ENCODE results near the gene PRSS8. TPM values are rescaled to one million over a fixed set of nuclear protein-coding genes. Genes with fewer than 3 reads are reported as not detected.
"Not testable (repeated sequence)": the region's sequence is repeated elsewhere in the genome, so short reads cannot be mapped to it uniquely, and the experiment has no call there.

PRSS8 gene
- total RNA-seq, 1 donor from 2014 or later: not detected

DNA sequence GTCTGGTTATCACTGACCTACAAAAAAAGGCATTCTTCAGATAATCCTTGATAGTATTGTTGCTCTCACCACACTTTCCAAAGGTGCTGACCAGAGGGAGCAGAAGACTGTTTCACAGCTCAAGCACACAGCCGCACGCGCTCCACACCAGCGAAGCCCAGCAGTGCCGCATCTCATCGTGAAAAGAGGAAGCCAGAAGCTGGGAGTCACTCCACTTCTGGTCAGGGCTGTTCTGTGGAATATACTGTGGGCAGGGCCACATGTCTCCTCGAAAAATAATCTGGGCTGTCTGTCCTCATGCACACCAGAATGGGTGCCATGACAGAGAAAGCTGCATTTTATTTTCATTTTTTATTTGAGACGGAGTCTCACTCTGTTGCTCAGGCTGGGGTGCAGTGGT, 21.6 kb upstream of the PRSS8 start:
- no peaks in the 10 kb centered on the region for H3K36me3 Mint-ChIP-seq (ENCODE audit: low read depth)
- H3K9me3 Mint-ChIP-seq: no peaks in the 10 kb centered on the region
- H3K27ac Mint-ChIP-seq: no peak overlapping the region
- no peak for DNase-seq (ENCODE audit: low spot score)
- intact Hi-C loops (cut with micrococcal nuclease): no loop called here
- peaks cover 5% of the 10 kb centered on the region for H3K4me1 Mint-ChIP-seq (ENCODE audit: low read depth)
- no peak overlapping the region for H3K4me3 Mint-ChIP-seq (ENCODE audit: low read depth)
- peaks cover 11% of the 10 kb centered on the region for H3K27me3 Mint-ChIP-seq (ENCODE audit: low read depth)

DNA sequence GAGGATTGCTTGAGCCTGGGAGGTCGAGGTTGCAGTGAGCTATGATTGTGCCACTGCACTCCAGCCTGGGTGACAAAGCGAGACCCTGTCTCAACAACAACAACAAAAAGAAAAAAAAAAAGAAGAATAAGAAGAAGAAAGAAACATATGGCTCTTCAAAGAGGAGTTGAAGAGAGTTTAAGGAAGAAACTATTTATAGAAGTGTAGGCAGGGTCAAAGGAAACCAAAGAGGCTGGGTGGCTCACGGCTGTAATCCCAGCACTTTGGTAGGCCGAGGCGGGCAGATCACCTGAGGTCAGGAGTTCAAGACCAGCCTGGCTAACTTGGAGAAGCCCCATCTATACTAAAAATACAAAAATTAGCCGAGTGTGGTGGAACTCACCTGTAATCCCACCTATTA, 15.4 kb upstream of the PRSS8 start:
- H3K27ac Mint-ChIP-seq; H3K36me3 Mint-ChIP-seq (ENCODE audit: low read depth); H3K9me3 Mint-ChIP-seq; DNase-seq (ENCODE audit: low spot score); intact Hi-C loops (cut with micrococcal nuclease); H3K4me1 Mint-ChIP-seq (ENCODE audit: low read depth); H3K4me3 Mint-ChIP-seq (ENCODE audit: low read depth): not testable (repeated sequence)
- peaks cover 15% of the 10 kb centered on the region for H3K27me3 Mint-ChIP-seq (ENCODE audit: low read depth)

DNA sequence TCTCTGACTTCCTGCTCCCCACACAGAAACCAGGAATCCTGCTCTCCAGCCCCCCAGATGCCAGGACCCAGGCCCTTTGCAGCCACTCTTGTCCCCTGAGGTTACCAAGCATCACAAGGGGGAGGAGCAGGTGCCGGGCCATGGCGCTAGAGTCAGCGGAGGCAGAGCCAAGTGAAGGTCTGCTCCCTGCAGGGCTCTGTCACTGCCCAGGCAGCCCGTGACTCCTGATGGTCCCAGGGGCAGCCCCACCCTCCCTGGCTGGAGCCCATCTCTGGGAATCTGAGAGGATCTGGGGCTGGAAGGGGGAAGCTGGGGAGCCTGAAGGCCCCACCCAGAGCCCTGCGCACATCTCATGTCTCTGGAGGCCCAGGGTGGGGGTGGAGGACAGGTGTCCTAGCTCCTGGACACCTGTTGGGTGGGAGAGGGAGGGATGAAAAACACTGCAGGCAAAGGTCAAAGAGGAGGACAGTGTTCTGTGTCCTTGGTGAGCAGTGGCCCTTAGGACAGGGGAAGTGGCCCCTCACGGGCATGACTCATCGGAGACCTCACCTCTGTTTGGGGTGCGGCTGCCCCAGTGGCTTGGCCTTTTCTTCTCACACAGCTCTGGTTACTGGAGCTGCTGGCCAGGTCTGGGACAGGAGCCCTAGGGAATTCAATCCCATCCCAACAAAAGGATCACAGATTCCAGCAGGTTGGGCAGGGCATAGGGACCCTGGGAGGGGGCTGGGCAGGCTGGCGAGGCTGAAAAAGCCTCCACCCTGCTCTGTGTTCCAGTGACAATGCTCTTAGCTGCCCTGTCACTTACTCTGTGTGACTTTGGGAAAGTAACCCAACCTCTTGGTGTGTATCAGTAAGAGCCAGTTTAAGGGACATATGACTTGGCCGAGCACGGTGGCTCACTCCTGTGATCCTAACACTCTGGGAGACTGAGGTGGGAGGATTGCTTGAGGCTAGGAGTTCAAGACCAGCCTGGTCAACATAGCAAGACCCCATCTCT, 14.7 kb upstream of the PRSS8 start, which contains the start of gene PRSS36:
PRSS36 (minus strand) TSS at position 173 of the 997 bp plus-strand sequence; CDS start at position 142, 31 bp downstream.
- intact Hi-C loops (cut with micrococcal nuclease): no loop called here
- Mint-ChIP-seq H3K36me3 (ENCODE audit: low read depth) (no peaks in the 10 kb centered on the region), H3K9me3 (no peaks in the 10 kb centered on the region), H3K27ac (no peak within 1 kb of the TSS), H3K4me1 (ENCODE audit: low read depth) (no peaks in the 10 kb centered on the region), H3K4me3 (ENCODE audit: low read depth) (no peak within 1 kb of the TSS), H3K27me3 (ENCODE audit: low read depth) (peaks cover 15% of the 10 kb centered on the region)
- no peak for DNase-seq (ENCODE audit: low spot score)

DNA sequence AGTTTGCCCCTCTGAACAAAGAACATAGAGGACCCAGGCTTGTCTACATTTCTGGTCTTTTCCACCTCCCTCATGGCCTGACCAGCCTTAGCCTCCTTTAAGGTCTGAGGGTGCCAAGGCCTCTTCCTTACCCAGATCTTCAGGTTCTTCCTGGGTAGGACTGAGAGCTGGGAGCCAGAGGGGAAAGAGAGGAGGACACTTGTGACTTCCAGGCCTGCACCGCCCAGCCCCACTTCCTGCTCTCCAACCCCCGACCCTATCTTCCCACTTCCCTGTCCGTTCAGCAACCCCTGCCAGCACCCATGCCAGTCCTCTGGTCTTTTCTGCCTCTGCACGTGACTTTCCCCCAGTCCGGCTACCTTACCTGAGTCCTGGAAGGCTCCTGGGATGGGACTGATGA, 13.8 kb upstream of the PRSS8 start:
- Mint-ChIP-seq H3K27me3 (ENCODE audit: low read depth) (peaks cover 15% of the 10 kb centered on the region), H3K4me1 (ENCODE audit: low read depth) (no peaks in the 10 kb centered on the region), H3K4me3 (ENCODE audit: low read depth) (no peak overlapping the region), H3K36me3 (ENCODE audit: low read depth) (no peaks in the 10 kb centered on the region), H3K27ac (no peak overlapping the region), H3K9me3 (no peaks in the 10 kb centered on the region)
- DNase-seq (ENCODE audit: low spot score): no peak
- intact Hi-C loops (cut with micrococcal nuclease): no loop called here

DNA sequence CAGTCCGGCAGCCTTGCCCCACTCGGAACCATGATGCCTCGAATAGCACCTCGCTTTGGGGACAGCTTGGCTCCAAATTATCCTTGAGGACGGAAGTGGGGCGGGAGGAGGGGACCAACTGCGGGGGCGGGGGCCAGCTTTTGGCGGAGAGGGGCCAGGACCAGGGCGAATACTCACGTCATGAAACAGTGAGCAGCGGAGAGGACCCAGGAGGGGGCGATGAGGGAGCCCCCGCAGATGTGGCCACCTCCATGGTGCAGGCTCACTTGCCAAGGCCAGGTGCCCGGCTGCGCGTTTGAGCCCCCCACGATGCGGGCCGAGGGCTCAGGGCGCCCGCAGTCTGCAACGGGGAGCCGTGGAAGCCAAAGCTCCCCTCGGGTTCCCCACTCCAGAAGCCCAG, 13.4 kb upstream of the PRSS8 start:
- Mint-ChIP-seq H3K4me1 (ENCODE audit: low read depth) (no peaks in the 10 kb centered on the region), H3K36me3 (ENCODE audit: low read depth) (no peaks in the 10 kb centered on the region), H3K27ac (no peak overlapping the region), H3K4me3 (ENCODE audit: low read depth) (no peak overlapping the region), H3K9me3 (no peaks in the 10 kb centered on the region), H3K27me3 (ENCODE audit: low read depth) (peaks cover 15% of the 10 kb centered on the region)
- intact Hi-C loops (cut with micrococcal nuclease): no loop called here
- no peak for DNase-seq (ENCODE audit: low spot score)

DNA sequence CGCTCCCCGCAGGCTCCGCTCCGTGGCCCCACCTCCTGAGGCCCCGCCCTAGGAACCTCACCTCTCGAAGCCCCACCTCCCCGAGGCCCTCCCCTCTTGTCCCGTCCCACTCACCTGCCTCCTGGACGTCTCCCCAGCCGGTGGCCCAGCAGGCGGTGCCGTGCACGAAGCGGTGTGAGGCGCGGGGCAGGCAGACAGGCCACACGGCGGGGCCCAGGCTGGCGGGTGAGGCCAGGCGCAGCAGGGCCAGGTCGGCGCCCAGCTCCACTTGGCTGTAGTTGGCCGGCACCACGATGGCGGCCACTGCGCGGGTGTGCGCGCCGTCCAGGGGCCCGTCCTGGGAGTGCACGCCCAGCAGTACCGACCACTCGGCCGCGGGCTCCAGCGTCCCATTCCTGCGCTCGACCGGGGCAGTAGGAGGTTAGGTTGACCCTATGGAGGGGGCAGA, 12.8 kb upstream of the PRSS8 start:
- Mint-ChIP-seq H3K9me3 (no peaks in the 10 kb centered on the region), H3K4me1 (ENCODE audit: low read depth) (no peaks in the 10 kb centered on the region), H3K27ac (no peak overlapping the region), H3K27me3 (ENCODE audit: low read depth) (peaks cover 15% of the 10 kb centered on the region), H3K36me3 (ENCODE audit: low read depth) (no peaks in the 10 kb centered on the region), H3K4me3 (ENCODE audit: low read depth) (no peak overlapping the region)
- no peak for DNase-seq (ENCODE audit: low spot score)
- intact Hi-C loops (cut with micrococcal nuclease): no loop called here

DNA sequence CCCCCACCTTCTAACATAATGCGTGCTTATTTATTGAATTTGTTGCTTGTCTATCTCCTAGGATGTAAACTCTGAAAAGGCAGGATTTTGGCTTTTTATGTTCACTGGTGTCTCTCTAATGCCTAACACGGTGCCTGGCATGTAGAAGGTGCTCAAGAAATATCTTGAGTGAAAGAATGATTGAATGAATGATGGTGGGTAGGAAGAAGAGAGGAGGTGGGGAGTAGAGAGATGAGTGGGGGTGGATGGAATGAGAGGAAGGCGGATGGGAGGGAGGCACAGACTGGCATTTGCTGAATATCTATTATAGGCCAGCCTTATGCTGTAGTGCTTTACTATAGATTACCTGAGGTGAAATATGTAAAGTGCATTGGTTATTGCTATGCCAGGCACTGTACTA, 12.0 kb upstream of the PRSS8 start:
- H3K36me3 Mint-ChIP-seq (ENCODE audit: low read depth): no peaks in the 10 kb centered on the region
- H3K4me1 Mint-ChIP-seq (ENCODE audit: low read depth): no peaks in the 10 kb centered on the region
- peaks cover 15% of the 10 kb centered on the region for H3K27me3 Mint-ChIP-seq (ENCODE audit: low read depth)
- H3K27ac Mint-ChIP-seq: no peak overlapping the region
- H3K9me3 Mint-ChIP-seq: no peaks in the 10 kb centered on the region
- intact Hi-C loops (cut with micrococcal nuclease): no loop called here
- no peak for DNase-seq (ENCODE audit: low spot score)
- H3K4me3 Mint-ChIP-seq (ENCODE audit: low read depth): no peak overlapping the region

DNA sequence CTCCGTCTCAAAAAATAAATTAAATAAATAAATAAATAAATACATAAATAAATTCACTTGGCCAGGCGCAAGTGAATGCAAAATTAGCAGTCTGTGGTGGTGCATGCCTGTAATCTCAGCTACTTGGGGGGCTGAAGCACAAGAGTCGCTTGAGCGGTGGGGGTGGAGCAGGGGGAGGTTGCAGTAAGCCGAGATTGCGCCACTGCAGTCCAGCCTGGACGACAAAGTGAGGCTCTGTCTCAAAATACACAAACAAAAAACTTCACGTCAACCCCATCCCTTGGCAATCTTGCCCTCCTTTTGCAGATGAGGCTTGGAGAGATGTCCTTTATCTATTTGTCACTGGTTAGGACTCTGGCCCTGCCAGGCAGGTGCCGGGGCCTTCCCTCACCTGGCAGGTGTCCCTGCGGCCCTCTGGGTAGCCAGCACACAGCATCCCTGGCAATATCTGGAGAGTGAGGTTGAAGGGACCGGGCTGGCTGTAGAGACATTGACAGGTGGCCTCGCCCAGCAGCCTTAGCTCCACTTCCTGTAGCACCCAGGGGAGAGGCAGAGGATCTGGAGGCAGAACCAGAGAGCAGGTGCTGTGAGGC, 10.0 kb upstream of the PRSS8 start:
- Mint-ChIP-seq H3K27ac (no peak overlapping the region), H3K27me3 (ENCODE audit: low read depth) (peaks cover 12% of the 10 kb centered on the region), H3K4me1 (ENCODE audit: low read depth) (peaks cover 7% of the 10 kb centered on the region), H3K9me3 (no peaks in the 10 kb centered on the region), H3K36me3 (ENCODE audit: low read depth) (no peaks in the 10 kb centered on the region), H3K4me3 (ENCODE audit: low read depth) (no peak overlapping the region)
- DNase-seq (ENCODE audit: low spot score): no peak
- intact Hi-C loops (cut with micrococcal nuclease): no loop called here

DNA sequence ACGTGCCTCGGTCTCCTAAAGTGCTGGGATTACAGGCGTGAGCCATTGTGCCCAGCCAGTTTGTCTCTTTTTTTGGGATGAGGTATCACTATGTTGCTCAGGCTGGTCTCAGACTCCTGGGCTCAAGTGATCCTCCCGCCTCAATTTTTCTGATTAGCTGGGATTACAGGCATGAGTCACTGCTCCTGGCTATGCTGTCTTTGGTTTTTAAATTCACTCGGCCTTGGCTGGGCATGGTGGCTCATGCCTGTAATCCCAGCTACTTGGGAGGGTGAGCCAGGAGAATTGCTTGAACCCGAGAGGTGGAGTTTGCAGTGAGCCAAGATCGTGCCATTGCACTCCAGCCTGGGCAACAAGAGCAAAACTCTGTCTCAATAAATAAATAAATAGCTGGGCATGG, 8.9 kb upstream of the PRSS8 start:
- intact Hi-C loops (cut with micrococcal nuclease); H3K4me1 Mint-ChIP-seq (ENCODE audit: low read depth); H3K36me3 Mint-ChIP-seq (ENCODE audit: low read depth); H3K4me3 Mint-ChIP-seq (ENCODE audit: low read depth); H3K27ac Mint-ChIP-seq; H3K9me3 Mint-ChIP-seq; DNase-seq (ENCODE audit: low spot score): not testable (repeated sequence)
- H3K27me3 Mint-ChIP-seq (ENCODE audit: low read depth): peaks cover 12% of the 10 kb centered on the region

DNA sequence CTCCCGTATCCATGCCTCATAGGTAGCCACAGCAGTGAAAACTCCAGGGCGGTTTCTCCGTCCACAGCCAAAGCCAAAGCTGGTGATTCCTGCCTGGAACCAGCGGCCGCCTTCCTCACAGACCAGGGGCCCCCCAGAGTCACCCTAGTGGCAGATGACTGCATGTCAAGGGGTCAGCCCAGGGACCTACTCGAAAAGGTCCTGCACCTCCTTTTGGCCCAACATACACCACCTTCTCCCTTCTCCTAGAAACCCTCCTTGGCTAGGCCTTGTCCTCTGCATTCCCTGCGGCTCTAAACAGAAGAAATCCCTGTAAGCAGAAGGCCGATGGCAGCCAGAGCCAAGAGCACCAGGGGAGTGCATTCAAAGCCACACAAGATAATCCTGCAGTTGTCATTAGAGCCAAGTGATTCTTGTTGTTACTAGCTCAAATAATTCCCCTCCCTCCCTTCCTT, 8.2 kb upstream of the PRSS8 start:
- Mint-ChIP-seq H3K4me1 (ENCODE audit: low read depth) (peaks cover 7% of the 10 kb centered on the region), H3K4me3 (ENCODE audit: low read depth) (peak overlapping the region; percentile 69), H3K36me3 (ENCODE audit: low read depth) (no peaks in the 10 kb centered on the region), H3K27me3 (ENCODE audit: low read depth) (peaks cover 12% of the 10 kb centered on the region), H3K27ac (peak overlapping the region; percentile 76), H3K9me3 (no peaks in the 10 kb centered on the region)
- intact Hi-C loops (cut with micrococcal nuclease): loop anchor here (2.0 kb wide), 2 partner anchors 35 to 49 kb away; partner anchors contain the start of genes BCKDK and VKORC1
- DNase-seq (ENCODE audit: low spot score): no peak

DNA sequence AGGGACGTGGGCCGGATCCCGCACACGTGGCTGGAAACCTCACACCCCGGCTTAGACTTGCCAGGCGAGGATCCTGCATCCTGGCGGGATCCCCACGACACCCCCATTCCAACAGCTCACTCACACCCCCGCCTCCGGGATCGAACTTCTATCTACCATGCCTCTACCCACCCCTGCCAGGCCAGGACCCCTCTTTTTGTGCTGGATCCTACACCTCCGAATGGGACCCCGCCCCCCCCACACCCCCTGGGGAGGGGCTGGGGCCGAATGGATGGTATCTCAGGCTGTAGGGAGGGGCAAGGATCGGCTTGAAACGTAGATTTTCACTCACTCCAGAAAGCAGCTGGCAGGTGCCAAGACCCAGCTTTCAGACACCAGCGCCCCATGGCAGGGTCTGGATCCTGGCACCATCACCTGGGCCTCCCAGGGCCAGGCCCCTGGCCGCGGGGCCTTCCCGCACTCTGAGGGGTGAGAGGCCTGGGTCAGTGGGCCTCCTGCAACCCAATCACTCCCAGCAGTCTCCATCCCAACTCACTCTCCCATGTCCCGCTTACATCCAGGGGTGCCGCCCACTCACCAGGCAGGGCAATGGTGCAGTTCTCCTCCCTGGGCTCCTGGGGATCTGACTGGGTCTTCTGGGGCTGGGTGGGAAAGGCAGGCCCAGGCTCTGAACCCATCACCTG, 7.6 kb upstream of the PRSS8 start:
- Mint-ChIP-seq H3K9me3 (no peaks in the 10 kb centered on the region), H3K4me1 (ENCODE audit: low read depth) (peaks cover 7% of the 10 kb centered on the region), H3K27ac (no peak overlapping the region), H3K27me3 (ENCODE audit: low read depth) (peaks cover 12% of the 10 kb centered on the region), H3K4me3 (ENCODE audit: low read depth) (peak overlapping the region; percentile 69), H3K36me3 (ENCODE audit: low read depth) (no peaks in the 10 kb centered on the region)
- intact Hi-C loops (cut with micrococcal nuclease): loop anchor here (2.0 kb wide), 2 partner anchors 34 to 48 kb away; partner anchors contain the start of genes BCKDK and VKORC1
- DNase-seq (ENCODE audit: low spot score): no peak

DNA sequence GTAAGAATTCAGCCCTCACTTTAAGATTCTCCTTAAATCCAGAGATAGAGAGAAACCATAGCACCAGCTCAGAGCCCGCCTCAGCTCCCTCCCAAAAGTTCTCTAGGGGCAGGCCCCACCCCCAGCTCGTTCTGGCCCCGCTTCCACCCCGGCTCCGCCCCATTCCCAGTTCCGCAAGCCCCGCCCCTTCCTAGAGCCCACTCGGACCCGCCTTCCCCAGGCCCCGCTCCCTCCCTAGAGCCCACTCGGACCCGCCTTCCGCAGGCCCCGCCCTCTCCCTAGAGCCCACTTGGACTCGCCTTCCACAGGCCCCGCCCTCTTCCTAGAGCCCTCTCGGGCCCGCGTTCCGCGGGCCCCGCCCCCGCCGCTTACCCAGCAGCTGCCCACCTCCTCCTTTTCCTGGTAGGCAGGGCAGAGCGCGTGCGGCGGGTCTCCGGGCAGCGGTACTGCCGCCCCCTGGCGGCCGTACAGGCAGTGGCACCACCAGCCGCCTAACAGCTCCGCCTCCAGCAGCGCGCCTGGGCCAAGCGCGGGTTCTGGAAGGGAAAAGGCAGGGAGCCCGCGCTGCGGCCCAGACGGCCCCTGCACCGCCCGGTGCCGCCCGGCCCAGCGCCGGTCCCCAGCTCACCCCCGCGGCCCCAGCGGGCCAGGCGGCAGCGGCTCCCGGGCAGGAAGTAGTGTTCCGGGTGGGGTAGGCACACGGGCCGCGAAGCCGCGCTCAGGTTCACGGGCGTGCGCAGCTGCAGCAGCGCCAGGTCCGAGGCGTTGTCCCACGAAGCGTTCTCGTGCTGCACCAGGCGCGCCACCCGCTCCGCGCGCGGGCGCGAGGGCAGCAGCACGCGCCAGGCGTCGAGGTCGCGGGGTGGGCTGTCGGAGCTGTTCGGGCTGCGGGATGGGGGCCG, 6.8 kb upstream of the PRSS8 start:
- H3K4me1 Mint-ChIP-seq (ENCODE audit: low read depth): peaks cover 7% of the 10 kb centered on the region
- no peaks in the 10 kb centered on the region for H3K9me3 Mint-ChIP-seq
- H3K36me3 Mint-ChIP-seq (ENCODE audit: low read depth): no peaks in the 10 kb centered on the region
- peak; percentile 98 for DNase-seq (ENCODE audit: low spot score)
- H3K4me3 Mint-ChIP-seq (ENCODE audit: low read depth): peak overlapping the region; percentile 70
- H3K27ac Mint-ChIP-seq: peak overlapping the region; percentile 77
- peaks cover 7% of the 10 kb centered on the region for H3K27me3 Mint-ChIP-seq (ENCODE audit: low read depth)
- intact Hi-C loops (cut with micrococcal nuclease): loop anchor here (1.0 to 2.0 kb wide), 7 partner anchors 25 to 317 kb away; partner anchors contain the start of genes ARMC5, BCKDK, FUS and KAT8

Data from activated T-helper 2 cell treated with anti-CD3 and anti-CD28 coated beads, Interferon-gamma antibody, Interleukin-2, Interleukin-4, amounts not matched to agents 10 μg/mL and 5 μg/mL and 100 μg/mL, durations not matched to agents 14 hours and 24 hours and 36 hours (primary cell).